Fibroblast of lung (primary cell): ENCODE measurements around the gene FAM131A.

Experiments used
- EZH2 ChIP-seq: IDR thresholded peaks from 2 replicates; pipeline ENCODE4 v1.5.1; 2012; ENCODE audit warnings: low read length, control low read depth, mild to moderate bottlenecking; ENCODE audit errors: missing control alignments
- TF ChIP-seq, protein P1 (sequence below), 2 donors: IDR thresholded peaks in 1 of 2; conservative IDR thresholded peaks in 1 of 2; 1 replicate in 1 of 2; 2 replicates in 1 of 2; pipeline ENCODE4 v1.5.1; 2011 to 2012; ENCODE audit warnings: low read length in 2 of 2, control low read depth in 1 of 2, inconsistent platforms in 1 of 2, low read depth in 1 of 2, mild to moderate bottlenecking in 1 of 2

- TF ChIP-seq, protein P1, sequence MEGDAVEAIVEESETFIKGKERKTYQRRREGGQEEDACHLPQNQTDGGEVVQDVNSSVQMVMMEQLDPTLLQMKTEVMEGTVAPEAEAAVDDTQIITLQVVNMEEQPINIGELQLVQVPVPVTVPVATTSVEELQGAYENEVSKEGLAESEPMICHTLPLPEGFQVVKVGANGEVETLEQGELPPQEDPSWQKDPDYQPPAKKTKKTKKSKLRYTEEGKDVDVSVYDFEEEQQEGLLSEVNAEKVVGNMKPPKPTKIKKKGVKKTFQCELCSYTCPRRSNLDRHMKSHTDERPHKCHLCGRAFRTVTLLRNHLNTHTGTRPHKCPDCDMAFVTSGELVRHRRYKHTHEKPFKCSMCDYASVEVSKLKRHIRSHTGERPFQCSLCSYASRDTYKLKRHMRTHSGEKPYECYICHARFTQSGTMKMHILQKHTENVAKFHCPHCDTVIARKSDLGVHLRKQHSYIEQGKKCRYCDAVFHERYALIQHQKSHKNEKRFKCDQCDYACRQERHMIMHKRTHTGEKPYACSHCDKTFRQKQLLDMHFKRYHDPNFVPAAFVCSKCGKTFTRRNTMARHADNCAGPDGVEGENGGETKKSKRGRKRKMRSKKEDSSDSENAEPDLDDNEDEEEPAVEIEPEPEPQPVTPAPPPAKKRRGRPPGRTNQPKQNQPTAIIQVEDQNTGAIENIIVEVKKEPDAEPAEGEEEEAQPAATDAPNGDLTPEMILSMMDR (conservative IDR thresholded peaks at IDR 0.05 in 1 of 2, IDR thresholded peaks at IDR 0.05 in 1 of 2; ENCODE audit: low read depth in 1 of 2, low read length in 2 of 2) = no peak
- no peak for TF ChIP-seq EZH2
Observed at GRCh38 chr3:184307915-184308314, 29.5 kb upstream of the FAM131A start.
